H1 (cell line): Measurements from ENCODE around the gene DGUOK. TPM values are rescaled to one million over a fixed set of nuclear protein-coding genes. Genes with fewer than 3 reads are reported as not detected.

Source experiments
- CTCF ChIA-PET: fragments of 300-600 bp; sonication (Branson Sonifier 250); formaldehyde crosslinking; loops from one replicate; lab custom pipeline; 2021; ENCODE audit not compliant: partially characterized antibody; lab: Charles Lee
- POLR2A ChIA-PET: fragments of 300-600 bp; sonication (Branson Sonifier 250); formaldehyde crosslinking; loops from one replicate; lab custom pipeline; 2021; ENCODE audit warnings: inconsistent platforms; ENCODE audit not compliant: partially characterized antibody; lab: Charles Lee
- DNase-seq, 2 experiments: peaks; one replicate each; pipeline versions ENCODE4 v3.0.0 to v3.0.0-alpha.2; 2010 to 2022; ENCODE audit warnings: low spot score in 2 of 2, low read depth in 1 of 2, mixed read lengths in 1 of 2
- FAIRE-seq: peaks from 2 replicates; lab custom pipeline; 2011; peaks lifted over from hg19 to GRCh38; lab: Jason Lieb, UNC
- H2AFZ ChIP-seq: 2 replicates; pipeline ENCODE4 v1.8.1; 2012; ENCODE audit warnings: low read length, inconsistent platforms
- H2AK5ac ChIP-seq: 2 replicates; pipeline ENCODE4 v1.6.1; 2013; ENCODE audit warnings: low read depth, low read length
- H2BK120ac ChIP-seq: replicated peaks from 2 replicates; pipeline ENCODE3; 2013; ENCODE audit warnings: low read depth, low read length, inconsistent platforms
- H2BK12ac ChIP-seq: 2 replicates; pipeline ENCODE4 v1.6.1; 2013; ENCODE audit warnings: low read depth, low read length
- H2BK15ac ChIP-seq: 2 replicates; pipeline ENCODE4 v1.6.1; 2013; ENCODE audit warnings: low read length
- H2BK20ac ChIP-seq: 2 replicates; pipeline ENCODE4 v1.6.1; 2013; ENCODE audit warnings: low read length
- H2BK5ac ChIP-seq: 2 replicates; pipeline ENCODE4 v1.6.1; 2013; ENCODE audit warnings: low read depth, low read length
- H3K14ac ChIP-seq: 2 replicates; pipeline ENCODE4 v1.6.1; 2013; ENCODE audit warnings: inconsistent platforms; ENCODE audit not compliant: insufficient read length
- H3K18ac ChIP-seq: 2 replicates; pipeline ENCODE4 v1.6.1; 2013; ENCODE audit warnings: low read length; ENCODE audit errors: extremely low read depth
- H3K23ac ChIP-seq: 2 replicates; pipeline ENCODE4 v1.6.1; 2013; ENCODE audit warnings: inconsistent platforms; ENCODE audit not compliant: insufficient read length
- H3K23me2 ChIP-seq: 2 replicates; pipeline ENCODE4 v1.6.1; 2013; ENCODE audit warnings: low read depth, low read length
- H3K27ac ChIP-seq: 2 replicates; pipeline ENCODE4 v1.6.1; 2011; ENCODE audit warnings: low read depth, low read length, inconsistent platforms
- H3K27me3 ChIP-seq, 4 experiments: replicated peaks in 1 of 4; 1 replicate in 1 of 4; 2 replicates in 3 of 4; pipeline versions ENCODE4 v1.6.1 to v1.8.1; 2011 to 2013; ENCODE audit warnings: low read length in 3 of 4, mild to moderate bottlenecking in 3 of 4, inconsistent platforms in 2 of 4, mixed read lengths in 2 of 4, moderate library complexity in 1 of 4; ENCODE audit not compliant: control insufficient read depth in 3 of 4, insufficient read depth in 3 of 4; ENCODE audit errors: extremely low read depth in 1 of 4
- H3K36me3 ChIP-seq, 4 experiments: 2 replicates each; pipeline versions ENCODE4 v1.6.1 to v1.8.1; 2011 to 2013; ENCODE audit warnings: mild to moderate bottlenecking in 4 of 4, low read length in 3 of 4, moderate library complexity in 2 of 4, control low read depth in 1 of 4, inconsistent platforms in 1 of 4; ENCODE audit not compliant: insufficient read depth in 4 of 4, control insufficient read depth in 2 of 4
- H3K4ac ChIP-seq: replicated peaks from 2 replicates; pipeline ENCODE3; 2013; ENCODE audit warnings: low read length, low read depth, mixed read lengths, inconsistent platforms; ENCODE audit not compliant: insufficient read length
- H3K4me1 ChIP-seq, 4 experiments: replicated peaks in 1 of 4; 1 replicate in 1 of 4; 2 replicates in 3 of 4; pipeline versions ENCODE4 v1.6.1 to v1.8.1; 2011 to 2013; ENCODE audit warnings: low read length in 3 of 4, inconsistent platforms in 2 of 4, mixed read lengths in 1 of 4; ENCODE audit not compliant: insufficient read depth in 4 of 4, control insufficient read depth in 3 of 4
- H3K4me2 ChIP-seq, 2 experiments: 2 replicates each; pipeline versions ENCODE4 v1.6.1 to v1.8.1; 2011 to 2013; ENCODE audit warnings: low read depth in 2 of 2, low read length in 2 of 2, control low read depth in 1 of 2, inconsistent platforms in 1 of 2, mild to moderate bottlenecking in 1 of 2; ENCODE audit not compliant: insufficient read depth in 1 of 2
- H3K4me3 ChIP-seq, 4 experiments: fragments of 200-600, 300-600 bp in 1 of 4; sonication (generic), shearing (Covaris generic), sonication (Bioruptor Twin) in 1 of 4; 2 replicates each; pipeline versions ENCODE4 v1.5.1 to v1.8.1; 2011 to 2016; ENCODE audit warnings: low read length in 4 of 4, low read depth in 3 of 4, control low read depth in 2 of 4, inconsistent platforms in 2 of 4, mild to moderate bottlenecking in 2 of 4, mixed read lengths in 1 of 4, moderate library complexity in 1 of 4; ENCODE audit not compliant: insufficient read depth in 2 of 4; ENCODE audit errors: extremely low read depth in 1 of 4
- H3K56ac ChIP-seq: replicated peaks from 2 replicates; pipeline ENCODE3; 2013; ENCODE audit warnings: low read depth, mild to moderate bottlenecking, mixed read lengths, low read length, inconsistent platforms; ENCODE audit not compliant: insufficient read length
- H3K79me1 ChIP-seq: 2 replicates; pipeline ENCODE4 v1.6.1; 2013; ENCODE audit warnings: low read depth, low read length, control low read depth
- H3K79me2 ChIP-seq, 2 experiments: 2 replicates each; pipeline versions ENCODE4 v1.6.1 to v1.8.1; 2012 to 2013; ENCODE audit warnings: low read length in 2 of 2, mild to moderate bottlenecking in 2 of 2, inconsistent platforms in 1 of 2; ENCODE audit not compliant: insufficient read depth in 2 of 2, control insufficient read depth in 1 of 2
- H3K9ac ChIP-seq, 4 experiments: replicated peaks in 1 of 4; 1 replicate in 1 of 4; 2 replicates in 3 of 4; pipeline versions ENCODE4 v1.6.1 to v1.8.1; 2011 to 2013; ENCODE audit warnings: low read depth in 3 of 4, low read length in 3 of 4, control low read depth in 2 of 4, mild to moderate bottlenecking in 2 of 4, moderate library complexity in 2 of 4, inconsistent platforms in 1 of 4; ENCODE audit errors: extremely low read depth in 1 of 4
- H3K9me3 ChIP-seq, 2 experiments: 2 replicates each; pipeline versions ENCODE4 v1.6.1 to v1.8.1; 2012 to 2013; ENCODE audit warnings: mild to moderate bottlenecking in 2 of 2, moderate library complexity in 2 of 2, control low read depth in 1 of 2, inconsistent platforms in 1 of 2, low read depth in 1 of 2, low read length in 1 of 2, mixed read lengths in 1 of 2; ENCODE audit not compliant: insufficient read depth in 2 of 2
- H4K20me1 ChIP-seq, 2 experiments: replicated peaks in 1 of 2; 2 replicates each; pipeline versions ENCODE3 to v1.8.1; 2011 to 2013; ENCODE audit warnings: inconsistent platforms in 2 of 2, low read length in 2 of 2, mild to moderate bottlenecking in 1 of 2; ENCODE audit not compliant: insufficient read depth in 2 of 2, control insufficient read depth in 1 of 2
- H4K5ac ChIP-seq: 2 replicates; pipeline ENCODE4 v1.6.1; 2013; ENCODE audit warnings: low read length, low read depth, mixed read lengths, inconsistent platforms; ENCODE audit not compliant: insufficient read length
- H4K8ac ChIP-seq: 2 replicates; pipeline ENCODE4 v1.8.0; 2013; ENCODE audit warnings: mild to moderate bottlenecking, moderate library complexity, low read length, inconsistent platforms; ENCODE audit not compliant: insufficient read depth; ENCODE audit errors: extremely low read depth
- H4K91ac ChIP-seq: replicated peaks from 2 replicates; pipeline ENCODE3; 2013; ENCODE audit warnings: low read length, mixed read lengths, inconsistent platforms; ENCODE audit not compliant: insufficient read length
- BACH1 ChIP-seq: IDR thresholded peaks from 2 replicates; pipeline ENCODE4 v1.6.1; 2012; ENCODE audit warnings: low read length, improper control_type of control experiment
- CHD2 ChIP-seq: IDR thresholded peaks from 2 replicates; pipeline ENCODE4 v1.6.1; 2012; ENCODE audit warnings: low read length, improper control_type of control experiment
- GTF2F1 ChIP-seq: IDR thresholded peaks from 2 replicates; pipeline ENCODE4 v1.6.1; 2012; ENCODE audit warnings: low read depth, low read length, improper control_type of control experiment, borderline replicate concordance
- HDAC6 ChIP-seq: IDR thresholded peaks from one replicate; pipeline ENCODE4 v1.7.1; 2012; ENCODE audit warnings: low read depth, mild to moderate bottlenecking, inconsistent platforms, low read length, moderate library complexity
- WGBS, 2 experiments: shearing (Covaris generic) in 1 of 2; methylation state at CpG; one replicate each; pipeline versions ENCODE4 v1.1.6 to v1.1.7; 2013 to 2015; ENCODE audit warnings: low lambda C conversion rate in 2 of 2, mixed read lengths in 2 of 2, inconsistent platforms in 1 of 2, low coverage in 1 of 2, missing lambda C conversion rate in 1 of 2; ENCODE audit not compliant: insufficient replicate concordance in 2 of 2, insufficient coverage in 1 of 2, insufficient read length in 1 of 2; ENCODE audit errors: extremely low coverage in 1 of 2, missing lambda C conversion rate in 1 of 2; 5-methylcytosine and 5-hydroxymethylcytosine counted together
- polyA plus RNA-seq, 7 experiments: library from polyadenylated mRNA; depleted of rRNA in 3 of 7; stranded (reverse) in 5 of 7; unstranded in 2 of 7; fragments of >200 nt in 5 of 7; fragments of 200-250 nt in 2 of 7; gene quantifications; 1 replicate in 5 of 7; 2 replicates in 1 of 7; 4 replicates in 1 of 7; pipeline versions ENCODE4 v1.2.1 to v1.2.3, GENCODE V29; 2011 to 2013; ENCODE audit warnings: missing spikeins in 2 of 7, mixed read lengths in 2 of 7
- total RNA-seq: library from RNA; stranded (reverse); fragmentation: NEBNext Ultra II Directional; extraction: Animal tissue kit (Norgen Biotek cat#: 25700); gene quantifications from 2 replicates; pipeline ENCODE4 v1.2.1, GENCODE V29; 2021

The DGUOK gene
- total and polyA plus RNA-seq, 2 of the 8 experiments (the other 6 are each of a cell fraction or from before 2014, with no cell fraction given), result 110 to 168 TPM

GRCh38 chr2:74003494-74004211, 77.0 kb downstream of the DGUOK start:
- Histone ChIP-seq H2BK12ac (peak overlapping the region; percentile 60; the same call in 1 of the 2 replicates), H2BK120ac (no peak overlapping the region), H4K8ac (no peak overlapping the region), H4K91ac (no peak overlapping the region), H3K36me3 (peaks cover 0 to 4% (median 0%) of the 10 kb centered on the region in 4 experiments; a peak in 1 of 8 replicates), H2AFZ (no peak overlapping the region), H3K4me2 (peak overlapping the region; percentile 78 to 81), H3K27me3 (no peaks in the 10 kb centered on the region)
- TF ChIP-seq CHD2 (no peak), BACH1 (peak; percentile 57; the same call in 1 of the 2 replicates), GTF2F1 (no peak), HDAC6 (no peak)
- TF ChIP-seq, all 59 proteins: peak for 1
- no peak for DNase-seq
- Histone ChIP-seq H2AK5ac (0 out of 2 replicates have a peak overlapping the region, but pooled peaks have one; percentile 4), H2BK20ac (no peak overlapping the region), H3K4ac (no peak overlapping the region), H3K14ac (no peak overlapping the region), H3K79me2 (peaks cover 0 to 81% of the 10 kb centered on the region in 2 experiments; a peak in 2 of 4 replicates), H4K5ac (no peak overlapping the region), H3K9ac (peak overlapping the region in 1 of 4 experiments; percentile 11; a peak in 1 of 7 replicates), H2BK15ac (0 out of 2 replicates have a peak overlapping the region, but pooled peaks have one; percentile 29), H3K56ac (no peak overlapping the region), H2BK5ac (peak overlapping the region; percentile 83), H4K20me1 (peaks cover 23 to 35% of the 10 kb centered on the region in 2 experiments), H3K4me3 (peak overlapping the region; percentile 70 to 91 (median 87)), H3K9me3 (no peaks in the 10 kb centered on the region), H3K79me1 (peaks cover 28% of the 10 kb centered on the region), H3K4me1 (peaks cover 14 to 39% (median 26%) of the 10 kb centered on the region in 4 experiments), H3K18ac (no peak overlapping the region), H3K23me2 (peaks cover 2% of the 10 kb centered on the region; the same call in 1 of the 2 replicates), H3K23ac (no peak overlapping the region), H3K27ac (no peak overlapping the region)
- POLR2A ChIA-PET, result interaction anchor here (0.8 to 11.4 kb wide), 11 partner anchors 10 to 387 kb away, joined by 3 to 94 read pairs (median 4); partner anchors contain the start of gene TET3
- WGBS, 2 experiments, result 39% methylated on average over 12 of the region's 16 CpGs; no CpG with 5 or more reads in 1 of the 2 experiments
- no peak for FAIRE-seq
- CTCF ChIA-PET, result interaction anchor here (0.8 to 1.6 kb wide), 6 partner anchors 16 to 135 kb away, joined by 3 to 4 read pairs (median 3); no protein-coding TSS in a partner anchor
